Spleen (tissue), 3 donors: Measurements from ENCODE around the gene ACOXL.

Experiments used
- POLR2A ChIP-seq, 3 donors: fragments of 450-650 bp; IDR thresholded peaks; one replicate each; pipeline ENCODE4 v1.5.1; 2017; ENCODE audit warnings: antibody characterized with exemption in 3 of 3, mild to moderate bottlenecking in 1 of 3
- POLR2AphosphoS5 ChIP-seq, 3 donors: sonication (generic); formaldehyde crosslinking; IDR thresholded peaks; one replicate each; pipeline ENCODE4 v1.5.1; 2017; ENCODE audit warnings: antibody characterized with exemption in 3 of 3

- TF ChIP-seq POLR2AphosphoS5 (IDR thresholded peaks at IDR 0.05): no peak
- TF ChIP-seq POLR2A (IDR thresholded peaks at IDR 0.05): no peak
Observed at GRCh38 chr2:110766291-110766690, 33.9 kb downstream of the ACOXL start.
